Liver (tissue), 3 donors: ENCODE measurements around the gene CDC14C.

ENCODE experiments used
- ATF3 ChIP-seq: IDR thresholded peaks from 2 replicates; pipeline ENCODE4 v1.6.1; 2016; ENCODE audit warnings: antibody characterized with exemption
- CTCF ChIP-seq: fragments of 150-350 bp; IDR thresholded peaks from 2 replicates; pipeline ENCODE4 v1.5.1; 2017; ENCODE audit warnings: improper control_type of control experiment, low read depth, low read length; ENCODE audit not compliant: missing input control
- EGR1 ChIP-seq, 2 donors: IDR thresholded peaks; 2 replicates each; pipeline ENCODE4 v1.6.1; 2016 to 2018; ENCODE audit warnings: antibody characterized with exemption in 2 of 2, low read depth in 2 of 2
- FOXA1 ChIP-seq: IDR thresholded peaks from 2 replicates; pipeline ENCODE4 v1.6.1; 2016; ENCODE audit warnings: antibody characterized with exemption
- GABPA ChIP-seq, 2 donors: IDR thresholded peaks in 1 of 2; conservative IDR thresholded peaks in 1 of 2; 2 replicates each; pipeline ENCODE4 v1.6.1; 2016; ENCODE audit warnings: antibody characterized with exemption in 2 of 2, mild to moderate bottlenecking in 1 of 2, moderate library complexity in 1 of 2
- JUND ChIP-seq, 2 donors: IDR thresholded peaks; 2 replicates each; pipeline ENCODE4 v1.6.1; 2016; ENCODE audit warnings: antibody characterized with exemption in 2 of 2
- MAX ChIP-seq: IDR thresholded peaks from 2 replicates; pipeline ENCODE4 v1.6.1; 2016; ENCODE audit warnings: antibody characterized with exemption
- RAD21 ChIP-seq, 2 donors: IDR thresholded peaks; 2 replicates each; pipeline ENCODE4 v1.6.1; 2016; ENCODE audit warnings: antibody characterized with exemption in 2 of 2, mild to moderate bottlenecking in 2 of 2
- REST ChIP-seq: IDR thresholded peaks from 2 replicates; pipeline ENCODE4 v1.6.1; 2016; ENCODE audit warnings: antibody characterized with exemption, mild to moderate bottlenecking
- SP1 ChIP-seq: IDR thresholded peaks from 2 replicates; pipeline ENCODE4 v1.6.1; 2018; ENCODE audit warnings: antibody characterized with exemption, mild to moderate bottlenecking
- TAF1 ChIP-seq: conservative IDR thresholded peaks from 2 replicates; pipeline ENCODE4 v1.6.1; 2016; ENCODE audit warnings: antibody characterized with exemption, mild to moderate bottlenecking
- YY1 ChIP-seq: IDR thresholded peaks from 2 replicates; pipeline ENCODE4 v1.6.1; 2016; ENCODE audit warnings: antibody characterized with exemption, mild to moderate bottlenecking
- ZBTB33 ChIP-seq: IDR thresholded peaks from 2 replicates; pipeline ENCODE4 v1.6.1; 2016; ENCODE audit warnings: antibody characterized with exemption
- donor health status: healthy.
- donor health status: healthy.

- TF ChIP-seq SP1 (no peak), CTCF (no peak), ATF3 (no peak), MAX (no peak), YY1 (no peak), GABPA (IDR thresholded peaks at IDR 0.05 in 1 of 2, conservative IDR thresholded peaks at IDR 0.05 in 1 of 2) (no peak), RAD21 (IDR thresholded peaks at IDR 0.05) (no peak), JUND (IDR thresholded peaks at IDR 0.05) (no peak), TAF1 (no peak), FOXA1 (no peak), REST (no peak), ZBTB33 (no peak), EGR1 (IDR thresholded peaks at IDR 0.05; ENCODE audit: low read depth in 2 of 2) (no peak)
Measured at GRCh38 chr7:48904975-48905374, 19.4 kb upstream of the CDC14C start.
